Right lobe of liver (tissue), 4 donors: ENCODE data around the gene GPSM3.

Source experiments
- CTCF ChIP-seq, 4 donors: fragments of 200-600 bp in 3 of 4; fragments of 450-650 bp in 1 of 4; IDR thresholded peaks; one replicate each; pipeline versions ENCODE4 v1.5.1 to v1.8.0; 2016 to 2022; ENCODE audit warnings: antibody characterized with exemption in 4 of 4, mild to moderate bottlenecking in 2 of 4
- POLR2A ChIP-seq: fragments of 450-650 bp; IDR thresholded peaks from one replicate; pipeline ENCODE4 v1.6.1; 2017; ENCODE audit warnings: antibody characterized with exemption, mild to moderate bottlenecking
- donor health status: DM: no; HTN: no; CAD: no.
- donor health status: DM: no; HTN: no; CAD: no.
- donor health status: DM: no; HTN: yes; CAD: no.

- no peak for TF ChIP-seq CTCF (IDR thresholded peaks at IDR 0.05)
- no peak for TF ChIP-seq POLR2A
These were observed 5.9 kb upstream of the GPSM3 start for GRCh38 chr6:32198345-32198696.
